Prostate gland (tissue), 2 donors: ENCODE data around the gene GAK. TPM values are rescaled to one million over a fixed set of nuclear protein-coding genes. Genes with fewer than 3 reads are reported as not detected.

Experiments used
- DNase-seq: peaks from one replicate; pipeline ENCODE4 v3.0.0-alpha.2; 2019; ENCODE audit warnings: low spot score
- H3K27ac ChIP-seq, 2 donors: fragments of 200-600 bp; sonication (generic); 2 replicates each; pipeline ENCODE4 v1.5.1; 2017 to 2019
- H3K27me3 ChIP-seq: fragments of 200-600 bp; sonication (generic); replicated peaks from 2 replicates; pipeline ENCODE4 v1.5.1; 2019; ENCODE audit not compliant: insufficient read depth
- H3K36me3 ChIP-seq, 2 donors: fragments of 200-600 bp; sonication (generic); 1 replicate in 1 of 2; 2 replicates in 1 of 2; pipeline versions ENCODE4 v1.5.1 to v1.8.1; 2017 to 2019
- H3K4me1 ChIP-seq: fragments of 200-600 bp; sonication (generic); replicated peaks from 2 replicates; pipeline ENCODE4 v1.5.1; 2019
- H3K4me3 ChIP-seq, 2 donors: fragments of 200-600 bp; sonication (generic); 2 replicates each; pipeline ENCODE4 v1.5.1; 2017 to 2019
- H3K9me3 ChIP-seq: fragments of 200-600 bp; sonication (generic); 2 replicates; pipeline ENCODE4 v1.5.1; 2017
- CTCF ChIP-seq, 4 experiments: fragments of 200-600 bp in 2 of 4; fragments of 450-650 bp in 2 of 4; sonication (generic) in 2 of 4; IDR thresholded peaks; 1 replicate in 3 of 4; 2 replicates in 1 of 4; pipeline ENCODE4 v1.5.1; 2016 to 2019; ENCODE audit warnings: antibody characterized with exemption in 4 of 4, mild to moderate bottlenecking in 2 of 4, moderate library complexity in 2 of 4
- POLR2A ChIP-seq: fragments of 450-650 bp; IDR thresholded peaks from one replicate; pipeline ENCODE4 v1.6.1; 2016; ENCODE audit warnings: antibody characterized with exemption, mild to moderate bottlenecking
- POLR2AphosphoS5 ChIP-seq: sonication (generic); formaldehyde crosslinking; IDR thresholded peaks from one replicate; pipeline ENCODE4 v1.6.1; 2017; ENCODE audit warnings: antibody characterized with exemption
- WGBS: methylation state at CpG from one replicate; pipeline ENCODE4 v1.1.5; 2018; 5-methylcytosine and 5-hydroxymethylcytosine counted together
- intact Hi-C: fragments of 100-400 bp; cut with DNase I; formaldehyde crosslinking; loops from one replicate; pipeline ENCODE4 v1.14.2; 2022
- total RNA-seq, 2 donors: library from RNA; depleted of rRNA; stranded (reverse); fragments of >200 nt; gene quantifications; one replicate each; pipeline ENCODE4 v1.1.0, GENCODE V29; 2016

The GAK gene
- total RNA-seq, 2 donors from 2014 or later = 158 to 181 TPM

GRCh38 chr4:858041-858481, 74.1 kb downstream of the GAK start:
- Histone ChIP-seq H3K27ac (no peak overlapping the region), H3K9me3 (no peaks in the 10 kb centered on the region), H3K27me3 (no peaks in the 10 kb centered on the region), H3K4me1 (no peaks in the 10 kb centered on the region), H3K36me3 (peaks cover 6 to 8% of the 10 kb centered on the region in 2 donors), H3K4me3 (no peak overlapping the region)
- no peak for DNase-seq
- intact Hi-C loops = no loop called here
- WGBS = 93% methylated on average over 16 of the region's 17 CpGs
- TF ChIP-seq CTCF (IDR thresholded peaks at IDR 0.05) (no peak), POLR2A (no peak), POLR2AphosphoS5 (no peak)

- H3K9me3 ChIP-seq = no peaks in the 10 kb centered on the region
- TF ChIP-seq POLR2A = no peak
- TF ChIP-seq CTCF (IDR thresholded peaks at IDR 0.05) = no peak
- no peak for TF ChIP-seq POLR2AphosphoS5
- no peak for DNase-seq
- peaks cover 6 to 8% of the 10 kb centered on the region in 2 donors for H3K36me3 ChIP-seq
- 91% methylated on average over 11 of the region's 11 CpGs for WGBS
- H3K4me1 ChIP-seq = no peaks in the 10 kb centered on the region
- no peak overlapping the region for H3K27ac ChIP-seq
- intact Hi-C loops = no loop called here
- no peak overlapping the region for H3K4me3 ChIP-seq
- H3K27me3 ChIP-seq = no peaks in the 10 kb centered on the region
These were observed 74.7 kb downstream of the GAK start for GRCh38 chr4:857461-857860.

- Histone ChIP-seq H3K4me3 (no peak overlapping the region), H3K27me3 (no peaks in the 10 kb centered on the region), H3K9me3 (no peaks in the 10 kb centered on the region), H3K4me1 (no peaks in the 10 kb centered on the region), H3K27ac (no peak overlapping the region), H3K36me3 (peaks cover 6 to 8% of the 10 kb centered on the region in 2 donors)
- intact Hi-C loops = no loop called here
- 98% methylated on average over 3 of the region's 3 CpGs for WGBS
- no peak for DNase-seq
- TF ChIP-seq POLR2AphosphoS5 = no peak
- TF ChIP-seq CTCF (IDR thresholded peaks at IDR 0.05) = no peak
- TF ChIP-seq POLR2A = no peak
These were observed 75.8 kb downstream of the GAK start for GRCh38 chr4:856225-856901.

GRCh38 chr4:855880-856224, 76.3 kb downstream of the GAK start:
- Histone ChIP-seq H3K4me3 (no peak overlapping the region), H3K27me3 (no peaks in the 10 kb centered on the region), H3K4me1 (no peaks in the 10 kb centered on the region), H3K27ac (no peak overlapping the region), H3K9me3 (no peaks in the 10 kb centered on the region), H3K36me3 (peaks cover 6 to 8% of the 10 kb centered on the region in 2 donors)
- DNase-seq = no peak
- TF ChIP-seq CTCF (IDR thresholded peaks at IDR 0.05) = no peak
- no peak for TF ChIP-seq POLR2A
- TF ChIP-seq POLR2AphosphoS5 = no peak
- intact Hi-C loops = no loop called here
- WGBS = 44% methylated on average over 1 of the region's 1 CpG

GRCh38 chr4:854356-854755, 77.8 kb downstream of the GAK start:
- Histone ChIP-seq H3K9me3 (no peaks in the 10 kb centered on the region), H3K4me3 (no peak overlapping the region), H3K27ac (no peak overlapping the region), H3K4me1 (no peaks in the 10 kb centered on the region), H3K36me3 (peaks cover 5 to 6% of the 10 kb centered on the region in 2 donors), H3K27me3 (no peaks in the 10 kb centered on the region)
- TF ChIP-seq POLR2A = no peak
- TF ChIP-seq CTCF (IDR thresholded peaks at IDR 0.05) = no peak
- TF ChIP-seq POLR2AphosphoS5 = no peak
- intact Hi-C loops = no loop called here
- 95% methylated on average over 11 of the region's 11 CpGs for WGBS
- DNase-seq = no peak
